ENCODE data around the gene KATNIP. TPM values are rescaled to one million over a fixed set of nuclear protein-coding genes. Genes with fewer than 3 reads are reported as not detected.

Gene KATNIP
- polyA plus RNA-seq, 1 of the 3 experiments (the other 2 are of a cell fraction), result 25.5 TPM

DNA sequence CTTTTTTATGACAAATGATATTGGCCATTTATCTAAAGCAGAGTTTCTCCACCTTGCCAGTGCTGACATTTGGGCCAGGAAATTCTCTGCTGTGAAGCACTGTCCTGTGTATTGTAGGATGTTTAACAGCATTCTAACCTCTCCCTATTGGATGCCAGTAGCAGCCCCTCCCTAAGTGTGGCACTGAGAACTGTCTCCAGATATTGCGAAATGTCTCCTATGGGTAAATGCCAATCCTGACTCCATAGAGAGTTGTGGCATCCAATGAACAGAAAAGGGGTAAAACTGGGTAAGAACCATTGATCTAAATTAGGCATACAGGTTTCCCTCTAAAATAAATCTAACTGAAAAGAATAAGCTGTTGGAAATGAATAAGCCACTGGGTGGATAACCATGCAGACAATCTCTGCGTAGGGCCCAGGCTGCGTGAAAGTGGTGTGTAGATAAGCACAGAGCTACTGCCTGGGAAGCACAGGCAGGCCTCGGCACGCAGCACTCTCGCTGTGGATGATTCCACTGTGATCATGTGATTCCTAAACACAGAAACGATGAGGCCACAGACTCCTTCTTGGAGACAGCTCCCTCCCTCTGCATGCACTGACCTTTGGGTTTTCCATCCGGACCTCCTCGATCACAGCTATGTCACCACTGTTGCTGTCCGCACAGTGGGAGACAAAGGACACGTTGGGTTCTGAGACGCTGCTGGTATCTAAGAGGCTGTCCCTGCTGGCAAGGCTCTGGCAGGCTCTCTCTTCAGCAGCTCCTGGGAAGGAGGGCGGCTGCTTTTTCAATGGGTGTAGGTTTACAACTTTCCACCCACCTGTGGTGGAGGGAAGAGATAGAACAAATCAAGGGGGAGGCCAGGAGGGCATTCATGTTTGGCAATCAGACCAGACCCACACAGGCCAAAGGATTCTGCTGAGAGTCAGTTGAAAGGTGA, 44.4 kb upstream of the KATNIP start:
- Histone ChIP-seq H3F3A (replicated peaks; ENCODE audit: insufficient read depth) (no peaks in the 10 kb centered on the region), H3K4me2 (no peak overlapping the region), H3K9me2 (no peaks in the 10 kb centered on the region), H3K9me3 (no peaks in the 10 kb centered on the region), H3K9ac (no peak overlapping the region), H3K27me3 (ENCODE audit: insufficient read depth) (no peaks in the 10 kb centered on the region), H4K20me1 (ENCODE audit: insufficient read depth) (no peaks in the 10 kb centered on the region), H3K79me2 (ENCODE audit: insufficient read depth) (no peaks in the 10 kb centered on the region), H3K4me3 (ENCODE audit: low read depth in 2 of 2, low read length in 1 of 2) (no peak overlapping the region), H2AFZ (ENCODE audit: low read depth) (no peak overlapping the region), H3K4me1 (ENCODE audit: control insufficient read depth in 1 of 2, insufficient read depth in 2 of 2, low read depth in 1 of 2, low read length in 1 of 2) (no peaks in the 10 kb centered on the region), H3K27ac (ENCODE audit: low read depth in 2 of 2, low read length in 1 of 2) (no peak overlapping the region; a peak in 1 of 4 replicates), H3K36me3 (replicated peaks in 1 of 2; ENCODE audit: control insufficient read depth in 1 of 2, insufficient read depth in 2 of 2, low read length in 1 of 2) (peaks cover 34 to 82% of the 10 kb centered on the region in 2 experiments)
- no peak for TF ChIP-seq CHD2 (IDR thresholded peaks at IDR 0.05; ENCODE audit: low read length, partially characterized antibody)
- no peak for TF ChIP-seq RAD21 (IDR thresholded peaks at IDR 0.05; ENCODE audit: low read length)
- no peak for TF ChIP-seq ELF1 (IDR thresholded peaks at IDR 0.05)
- TF ChIP-seq TCF12 (IDR thresholded peaks at IDR 0.05), result no peak
- no peak for TF ChIP-seq NFIC (IDR thresholded peaks at IDR 0.05; ENCODE audit: borderline replicate concordance)
- TF ChIP-seq, protein P1, sequence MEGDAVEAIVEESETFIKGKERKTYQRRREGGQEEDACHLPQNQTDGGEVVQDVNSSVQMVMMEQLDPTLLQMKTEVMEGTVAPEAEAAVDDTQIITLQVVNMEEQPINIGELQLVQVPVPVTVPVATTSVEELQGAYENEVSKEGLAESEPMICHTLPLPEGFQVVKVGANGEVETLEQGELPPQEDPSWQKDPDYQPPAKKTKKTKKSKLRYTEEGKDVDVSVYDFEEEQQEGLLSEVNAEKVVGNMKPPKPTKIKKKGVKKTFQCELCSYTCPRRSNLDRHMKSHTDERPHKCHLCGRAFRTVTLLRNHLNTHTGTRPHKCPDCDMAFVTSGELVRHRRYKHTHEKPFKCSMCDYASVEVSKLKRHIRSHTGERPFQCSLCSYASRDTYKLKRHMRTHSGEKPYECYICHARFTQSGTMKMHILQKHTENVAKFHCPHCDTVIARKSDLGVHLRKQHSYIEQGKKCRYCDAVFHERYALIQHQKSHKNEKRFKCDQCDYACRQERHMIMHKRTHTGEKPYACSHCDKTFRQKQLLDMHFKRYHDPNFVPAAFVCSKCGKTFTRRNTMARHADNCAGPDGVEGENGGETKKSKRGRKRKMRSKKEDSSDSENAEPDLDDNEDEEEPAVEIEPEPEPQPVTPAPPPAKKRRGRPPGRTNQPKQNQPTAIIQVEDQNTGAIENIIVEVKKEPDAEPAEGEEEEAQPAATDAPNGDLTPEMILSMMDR (IDR thresholded peaks at IDR 0.05), result no peak
- no peak for TF ChIP-seq JUND (IDR thresholded peaks at IDR 0.05)
- ChIA-PET CTCF (interaction anchor here (1.7 to 1.8 kb wide), 2 partner anchors 10 kb away, joined by 4 to 5 read pairs; no protein-coding TSS in a partner anchor), POLR2A (no interaction called here)
- no peak for DNase-seq
- WGBS (ENCODE audit: low lambda C conversion rate), result 91% methylated on average over 10 of the region's 13 CpGs

DNA sequence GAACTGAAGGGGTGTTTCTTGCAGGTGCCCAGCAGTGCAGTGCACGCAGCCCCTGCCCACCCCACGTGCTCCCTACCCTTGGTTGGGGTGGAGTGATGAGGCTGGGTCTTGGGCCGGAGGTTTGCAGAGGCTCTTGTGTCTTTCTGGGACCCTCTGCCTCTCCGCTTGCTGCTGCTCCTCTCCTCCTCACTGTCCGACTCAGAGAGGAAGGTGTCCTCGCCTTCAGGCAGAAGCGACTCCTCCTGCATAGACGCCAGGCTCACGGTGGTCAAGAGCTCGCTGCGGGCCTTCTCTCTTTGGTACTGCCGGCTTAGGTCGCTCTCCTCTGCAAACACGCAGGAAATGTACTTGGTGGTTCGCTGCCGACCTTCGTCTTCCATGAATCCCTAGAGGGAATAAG, 43.2 kb upstream of the KATNIP start:
- 93% methylated on average over 17 of the region's 17 CpGs for WGBS (ENCODE audit: low lambda C conversion rate)
- no peaks in the 10 kb centered on the region for H3K4me1 ChIP-seq (ENCODE audit: control insufficient read depth in 1 of 2, insufficient read depth in 2 of 2, low read depth in 1 of 2, low read length in 1 of 2)
- no peaks in the 10 kb centered on the region for H3K9me2 ChIP-seq
- H4K20me1 ChIP-seq (ENCODE audit: insufficient read depth), result no peaks in the 10 kb centered on the region
- H3K36me3 ChIP-seq (replicated peaks in 1 of 2; ENCODE audit: control insufficient read depth in 1 of 2, insufficient read depth in 2 of 2, low read length in 1 of 2), result peaks cover 31 to 83% of the 10 kb centered on the region in 2 experiments
- H3K79me2 ChIP-seq (ENCODE audit: insufficient read depth), result no peaks in the 10 kb centered on the region
- no peaks in the 10 kb centered on the region for H3F3A ChIP-seq (replicated peaks; ENCODE audit: insufficient read depth)
- H3K4me3 ChIP-seq (ENCODE audit: low read depth in 2 of 2, low read length in 1 of 2), result no peak overlapping the region
- no peak overlapping the region for H3K9ac ChIP-seq
- no peak overlapping the region for H2AFZ ChIP-seq (ENCODE audit: low read depth)
- TF ChIP-seq, protein P1 (IDR thresholded peaks at IDR 0.05), result no peak
- TF ChIP-seq EP300 (IDR thresholded peaks at IDR 0.05; ENCODE audit: borderline replicate concordance in 1 of 2, low read depth in 1 of 2, low read length in 1 of 2) (no peak), JUND (IDR thresholded peaks at IDR 0.05) (no peak), GABPA (IDR thresholded peaks at IDR 0.05; ENCODE audit: low read depth) (no peak), EZH2phosphoT487 (IDR thresholded peaks at IDR 0.05; ENCODE audit: borderline replicate concordance, low read depth) (no peak), RXRA (IDR thresholded peaks at IDR 0.05; ENCODE audit: borderline replicate concordance, low read depth) (no peak)
- CTCF ChIA-PET, result interaction anchor here (1.7 kb wide), 1 partner anchor 8 kb away, joined by 5 read pairs; no protein-coding TSS in a partner anchor
- DNase-seq, result no peak
- POLR2A ChIA-PET, result no interaction called here
- H3K27me3 ChIP-seq (ENCODE audit: insufficient read depth), result no peaks in the 10 kb centered on the region
- H3K9me3 ChIP-seq, result no peaks in the 10 kb centered on the region
- H3K4me2 ChIP-seq, result no peak overlapping the region
- H3K27ac ChIP-seq (ENCODE audit: low read depth in 2 of 2, low read length in 1 of 2), result no peak overlapping the region

All from SK-N-SH (cell line).